Tracheal epithelial cell (primary cell): ENCODE data around the gene NRSN1. TPM values are rescaled to one million over a fixed set of nuclear protein-coding genes. Genes with fewer than 3 reads are reported as not detected.

Experiments used
- total RNA-seq: library from RNA; depleted of rRNA; stranded (reverse); fragments of >200 nt; gene quantifications from 2 replicates; pipeline ENCODE4 v1.2.1, GENCODE V29; 2014

The NRSN1 gene, protein sequence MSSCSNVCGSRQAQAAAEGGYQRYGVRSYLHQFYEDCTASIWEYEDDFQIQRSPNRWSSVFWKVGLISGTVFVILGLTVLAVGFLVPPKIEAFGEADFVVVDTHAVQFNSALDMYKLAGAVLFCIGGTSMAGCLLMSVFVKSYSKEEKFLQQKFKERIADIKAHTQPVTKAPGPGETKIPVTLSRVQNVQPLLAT
- not detected in 2 replicates for total RNA-seq

GRCh38 chr6:24125980-24126379 is at the start of gene NRSN1:
NRSN1 (plus strand) TSS chr6:24126215; CDS start chr6:24134328, 8,113 bp downstream.

Other genes with a start within 250 kb of the NRSN1 start
- gene DCDC2, start 231.8 kb downstream of the NRSN1 start, total RNA-seq = 0.43 and 55.7 TPM in 2 replicates